GM12878 (cell line): Measurements from ENCODE around the gene ANKRD16. TPM values are rescaled to one million over a fixed set of nuclear protein-coding genes. Genes with fewer than 3 reads are reported as not detected.

Experiments
- CBX3 ChIP-seq: fragments of 200-600 bp; sonication (generic); IDR thresholded peaks from 2 replicates; pipeline ENCODE4 v1.6.1; 2016; ENCODE audit warnings: low read depth, borderline replicate concordance
- DPF2 ChIP-seq: fragments of 450-650 bp; IDR thresholded peaks from 2 replicates; pipeline ENCODE4 v1.6.1; 2017; ENCODE audit warnings: mild to moderate bottlenecking
- IKZF1 ChIP-seq: fragments of 450-650 bp; conservative IDR thresholded peaks from 2 replicates; pipeline ENCODE4 v1.6.1; 2017; ENCODE audit warnings: antibody characterized with exemption, mild to moderate bottlenecking
- KLF5 ChIP-seq: fragments of 450-650 bp; IDR thresholded peaks from 2 replicates; pipeline ENCODE4 v1.6.1; 2014; ENCODE audit warnings: mild to moderate bottlenecking; ENCODE audit not compliant: partially characterized antibody
- NFIC ChIP-seq: IDR thresholded peaks from 2 replicates; pipeline ENCODE4 v1.6.1; 2012; ENCODE audit warnings: low read depth, mild to moderate bottlenecking, inconsistent platforms, low read length, moderate library complexity
- NFXL1 ChIP-seq: fragments of 450-650 bp; IDR thresholded peaks from 2 replicates; pipeline ENCODE4 v1.6.1; 2017; ENCODE audit warnings: antibody characterized with exemption, mild to moderate bottlenecking, borderline replicate concordance
- NFYB ChIP-seq: IDR thresholded peaks from 2 replicates; pipeline ENCODE4 v1.6.1; 2011; ENCODE audit warnings: low read depth, mild to moderate bottlenecking, low read length, improper control_type of control experiment, moderate library complexity; ENCODE audit not compliant: insufficient read depth
- NRF1 ChIP-seq: conservative IDR thresholded peaks from 2 replicates; pipeline ENCODE4 v1.6.1; 2011; ENCODE audit warnings: mild to moderate bottlenecking, low read depth, low read length, improper control_type of control experiment
- SMAD5 ChIP-seq: IDR thresholded peaks from 2 replicates; pipeline ENCODE4 v1.6.1; 2016; ENCODE audit warnings: antibody characterized with exemption, low read depth
- WRNIP1 ChIP-seq: IDR thresholded peaks from 2 replicates; pipeline ENCODE4 v1.6.1; 2011; ENCODE audit warnings: low read depth, low read length, improper control_type of control experiment, borderline replicate concordance
- polyA plus RNA-seq, 11 experiments: library from polyadenylated mRNA; depleted of rRNA in 4 of 11; unstranded in 6 of 11; stranded (reverse) in 5 of 11; fragments of >200 nt; fragmentation: Nextera tagmentation in 4 of 11; fragmentation: Illumina TruSeq in 1 of 11; extraction: Ambion mirVana in 4 of 11; extraction: Trizol in 1 of 11; gene quantifications; 1 replicate in 1 of 11; 2 replicates in 10 of 11; pipeline versions ENCODE4 v1.2.1 to v1.2.3, GENCODE V29; 2011 to 2016; ENCODE audit warnings: inconsistent platforms in 2 of 11, missing spikeins in 2 of 11, low read depth in 1 of 11
- total RNA-seq, 4 experiments: library from RNA; depleted of rRNA in 3 of 4; stranded (reverse); fragments of >200 nt in 3 of 4; fragmentation: Illumina TruSeq in 1 of 4; extraction: Trizol in 1 of 4; gene quantifications; 2 replicates each; pipeline versions ENCODE4 v1.2.1 to v1.2.3, GENCODE V29; 2013 to 2021
- TF ChIP-seq, protein P1 (sequence below): IDR thresholded peaks from 2 replicates; pipeline ENCODE4 v1.6.1; 2012; ENCODE audit warnings: mild to moderate bottlenecking, low read depth, low read length
- TF ChIP-seq, protein P2 (sequence below): fragments of 450-650 bp; IDR thresholded peaks from 2 replicates; pipeline ENCODE4 v1.6.1; 2016; ENCODE audit warnings: mild to moderate bottlenecking
- TF ChIP-seq, protein P3 (sequence below): IDR thresholded peaks from 2 replicates; pipeline ENCODE4 v1.6.1; 2012; ENCODE audit warnings: low read depth, low read length, improper control_type of control experiment
- TF ChIP-seq, protein P4 (sequence below): IDR thresholded peaks from 2 replicates; pipeline ENCODE4 v1.6.1; 2011; ENCODE audit warnings: low read depth, low read length, improper control_type of control experiment, borderline replicate concordance
- TF ChIP-seq, protein P5 (sequence below): fragments of 450-650 bp; formaldehyde crosslinking; IDR thresholded peaks from 2 replicates; pipeline ENCODE4 v1.5.0; 2022; ENCODE audit warnings: mild to moderate bottlenecking, missing genetic modification characterization

Gene ANKRD16
- total and polyA plus RNA-seq, 10 of the 15 experiments (the other 5 are each of a cell fraction or from before 2014, with no cell fraction given) = 0.57 to 13.6 (median 4.4) TPM

DNA sequence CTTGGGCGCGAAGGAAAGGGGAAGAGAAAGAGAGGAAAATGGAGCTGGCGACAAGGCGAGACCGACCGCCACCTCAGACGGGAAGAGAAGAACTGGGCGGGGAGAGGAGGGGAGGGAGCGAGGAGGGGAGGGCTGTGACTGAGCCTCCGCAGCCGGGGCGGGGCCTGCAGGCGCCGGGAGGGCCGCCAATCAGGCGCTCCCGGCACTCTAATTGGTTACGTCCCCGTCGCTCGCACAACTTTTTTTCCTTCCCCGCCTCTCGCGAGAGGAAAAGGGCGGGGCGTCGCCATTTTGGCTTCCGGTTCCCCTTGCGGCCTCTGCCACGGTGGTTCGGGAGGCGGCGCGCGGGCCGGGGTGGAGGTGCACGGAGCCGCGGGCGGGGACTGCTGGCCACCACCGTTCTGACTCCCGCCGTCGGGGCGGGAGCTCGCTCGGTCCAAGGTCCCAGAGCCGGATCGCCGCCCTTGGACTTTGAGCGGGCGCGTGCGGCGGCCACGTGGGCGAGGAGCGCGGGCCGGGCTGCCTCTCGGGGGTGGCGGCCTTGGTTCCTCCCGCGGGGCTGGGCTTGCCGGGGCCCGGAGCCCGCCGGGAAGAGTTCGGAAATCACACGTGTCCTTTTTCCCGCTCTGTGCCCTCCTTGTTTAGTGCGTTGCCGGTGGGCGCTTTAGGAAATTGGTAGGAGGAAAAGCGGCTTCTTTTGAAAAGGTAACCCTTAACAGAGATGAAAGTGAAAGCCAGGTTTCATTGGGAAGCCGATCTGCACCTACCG, 76.2 kb downstream of the ANKRD16 start, which contains the start of gene GDI2 (continued):
- TF ChIP-seq SMAD5 (peak; percentile 96), DPF2 (peak; percentile 97), NFXL1 (no peak), CBX3 (no peak), KLF5 (peak; percentile 83), NFYB (peak; percentile 94), NRF1 (no peak), WRNIP1 (no peak), NFIC (peak; percentile 45; the same call in 1 of the 2 replicates), IKZF1 (peak; percentile 92)
- TF ChIP-seq, protein P1, sequence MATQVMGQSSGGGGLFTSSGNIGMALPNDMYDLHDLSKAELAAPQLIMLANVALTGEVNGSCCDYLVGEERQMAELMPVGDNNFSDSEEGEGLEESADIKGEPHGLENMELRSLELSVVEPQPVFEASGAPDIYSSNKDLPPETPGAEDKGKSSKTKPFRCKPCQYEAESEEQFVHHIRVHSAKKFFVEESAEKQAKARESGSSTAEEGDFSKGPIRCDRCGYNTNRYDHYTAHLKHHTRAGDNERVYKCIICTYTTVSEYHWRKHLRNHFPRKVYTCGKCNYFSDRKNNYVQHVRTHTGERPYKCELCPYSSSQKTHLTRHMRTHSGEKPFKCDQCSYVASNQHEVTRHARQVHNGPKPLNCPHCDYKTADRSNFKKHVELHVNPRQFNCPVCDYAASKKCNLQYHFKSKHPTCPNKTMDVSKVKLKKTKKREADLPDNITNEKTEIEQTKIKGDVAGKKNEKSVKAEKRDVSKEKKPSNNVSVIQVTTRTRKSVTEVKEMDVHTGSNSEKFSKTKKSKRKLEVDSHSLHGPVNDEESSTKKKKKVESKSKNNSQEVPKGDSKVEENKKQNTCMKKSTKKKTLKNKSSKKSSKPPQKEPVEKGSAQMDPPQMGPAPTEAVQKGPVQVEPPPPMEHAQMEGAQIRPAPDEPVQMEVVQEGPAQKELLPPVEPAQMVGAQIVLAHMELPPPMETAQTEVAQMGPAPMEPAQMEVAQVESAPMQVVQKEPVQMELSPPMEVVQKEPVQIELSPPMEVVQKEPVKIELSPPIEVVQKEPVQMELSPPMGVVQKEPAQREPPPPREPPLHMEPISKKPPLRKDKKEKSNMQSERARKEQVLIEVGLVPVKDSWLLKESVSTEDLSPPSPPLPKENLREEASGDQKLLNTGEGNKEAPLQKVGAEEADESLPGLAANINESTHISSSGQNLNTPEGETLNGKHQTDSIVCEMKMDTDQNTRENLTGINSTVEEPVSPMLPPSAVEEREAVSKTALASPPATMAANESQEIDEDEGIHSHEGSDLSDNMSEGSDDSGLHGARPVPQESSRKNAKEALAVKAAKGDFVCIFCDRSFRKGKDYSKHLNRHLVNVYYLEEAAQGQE = no peak
- TF ChIP-seq, protein P2, sequence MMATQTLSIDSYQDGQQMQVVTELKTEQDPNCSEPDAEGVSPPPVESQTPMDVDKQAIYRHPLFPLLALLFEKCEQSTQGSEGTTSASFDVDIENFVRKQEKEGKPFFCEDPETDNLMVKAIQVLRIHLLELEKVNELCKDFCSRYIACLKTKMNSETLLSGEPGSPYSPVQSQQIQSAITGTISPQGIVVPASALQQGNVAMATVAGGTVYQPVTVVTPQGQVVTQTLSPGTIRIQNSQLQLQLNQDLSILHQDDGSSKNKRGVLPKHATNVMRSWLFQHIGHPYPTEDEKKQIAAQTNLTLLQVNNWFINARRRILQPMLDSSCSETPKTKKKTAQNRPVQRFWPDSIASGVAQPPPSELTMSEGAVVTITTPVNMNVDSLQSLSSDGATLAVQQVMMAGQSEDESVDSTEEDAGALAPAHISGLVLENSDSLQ = peak; percentile 99
- TF ChIP-seq, protein P3, sequence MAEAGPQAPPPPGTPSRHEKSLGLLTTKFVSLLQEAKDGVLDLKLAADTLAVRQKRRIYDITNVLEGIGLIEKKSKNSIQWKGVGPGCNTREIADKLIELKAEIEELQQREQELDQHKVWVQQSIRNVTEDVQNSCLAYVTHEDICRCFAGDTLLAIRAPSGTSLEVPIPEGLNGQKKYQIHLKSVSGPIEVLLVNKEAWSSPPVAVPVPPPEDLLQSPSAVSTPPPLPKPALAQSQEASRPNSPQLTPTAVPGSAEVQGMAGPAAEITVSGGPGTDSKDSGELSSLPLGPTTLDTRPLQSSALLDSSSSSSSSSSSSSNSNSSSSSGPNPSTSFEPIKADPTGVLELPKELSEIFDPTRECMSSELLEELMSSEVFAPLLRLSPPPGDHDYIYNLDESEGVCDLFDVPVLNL = no peak
- TF ChIP-seq, protein P4, sequence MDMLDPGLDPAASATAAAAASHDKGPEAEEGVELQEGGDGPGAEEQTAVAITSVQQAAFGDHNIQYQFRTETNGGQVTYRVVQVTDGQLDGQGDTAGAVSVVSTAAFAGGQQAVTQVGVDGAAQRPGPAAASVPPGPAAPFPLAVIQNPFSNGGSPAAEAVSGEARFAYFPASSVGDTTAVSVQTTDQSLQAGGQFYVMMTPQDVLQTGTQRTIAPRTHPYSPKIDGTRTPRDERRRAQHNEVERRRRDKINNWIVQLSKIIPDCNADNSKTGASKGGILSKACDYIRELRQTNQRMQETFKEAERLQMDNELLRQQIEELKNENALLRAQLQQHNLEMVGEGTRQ = no peak; the same call in 1 of the 2 replicates
- TF ChIP-seq, protein P5, sequence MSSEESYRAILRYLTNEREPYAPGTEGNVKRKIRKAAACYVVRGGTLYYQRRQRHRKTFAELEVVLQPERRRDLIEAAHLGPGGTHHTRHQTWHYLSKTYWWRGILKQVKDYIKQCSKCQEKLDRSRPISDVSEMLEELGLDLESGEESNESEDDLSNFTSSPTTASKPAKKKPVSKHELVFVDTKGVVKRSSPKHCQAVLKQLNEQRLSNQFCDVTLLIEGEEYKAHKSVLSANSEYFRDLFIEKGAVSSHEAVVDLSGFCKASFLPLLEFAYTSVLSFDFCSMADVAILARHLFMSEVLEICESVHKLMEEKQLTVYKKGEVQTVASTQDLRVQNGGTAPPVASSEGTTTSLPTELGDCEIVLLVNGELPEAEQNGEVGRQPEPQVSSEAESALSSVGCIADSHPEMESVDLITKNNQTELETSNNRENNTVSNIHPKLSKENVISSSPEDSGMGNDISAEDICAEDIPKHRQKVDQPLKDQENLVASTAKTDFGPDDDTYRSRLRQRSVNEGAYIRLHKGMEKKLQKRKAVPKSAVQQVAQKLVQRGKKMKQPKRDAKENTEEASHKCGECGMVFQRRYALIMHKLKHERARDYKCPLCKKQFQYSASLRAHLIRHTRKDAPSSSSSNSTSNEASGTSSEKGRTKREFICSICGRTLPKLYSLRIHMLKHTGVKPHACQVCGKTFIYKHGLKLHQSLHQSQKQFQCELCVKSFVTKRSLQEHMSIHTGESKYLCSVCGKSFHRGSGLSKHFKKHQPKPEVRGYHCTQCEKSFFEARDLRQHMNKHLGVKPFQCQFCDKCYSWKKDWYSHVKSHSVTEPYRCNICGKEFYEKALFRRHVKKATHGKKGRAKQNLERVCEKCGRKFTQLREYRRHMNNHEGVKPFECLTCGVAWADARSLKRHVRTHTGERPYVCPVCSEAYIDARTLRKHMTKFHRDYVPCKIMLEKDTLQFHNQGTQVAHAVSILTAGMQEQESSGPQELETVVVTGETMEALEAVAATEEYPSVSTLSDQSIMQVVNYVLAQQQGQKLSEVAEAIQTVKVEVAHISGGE (CRISPR knock-in tag) = no peak
